Hepatocyte (in vitro differentiated cells): Measurements from ENCODE around the gene ITGB1.

ENCODE experiments used
- CTCF ChIP-seq: fragments of 200-600 bp; sonication (generic); IDR thresholded peaks from 2 replicates; pipeline ENCODE4 v1.5.1; 2016; ENCODE audit warnings: antibody characterized with exemption, mild to moderate bottlenecking; ENCODE audit not compliant: poor library complexity
- EZH2 ChIP-seq: fragments of 200-600 bp; sonication (generic); IDR thresholded peaks from 2 replicates; pipeline ENCODE4 v1.6.1; 2016; ENCODE audit warnings: antibody characterized with exemption, mild to moderate bottlenecking, borderline replicate concordance
- EZH2phosphoT487 ChIP-seq: fragments of 200-600 bp; sonication (generic); IDR thresholded peaks from one replicate; pipeline ENCODE4 v1.6.1; 2018; ENCODE audit warnings: antibody characterized with exemption, mild to moderate bottlenecking, low read depth, moderate library complexity; ENCODE audit not compliant: unreplicated experiment, severe bottlenecking

- no peak for TF ChIP-seq EZH2
- TF ChIP-seq EZH2phosphoT487, result no peak
- TF ChIP-seq CTCF, result no peak
Observed at GRCh38 chr10:32922170-32922569, 35.9 kb downstream of the ITGB1 start.
